CMK (cell line): ENCODE measurements around the gene BCCIP.
A peak's percentile ranks its signal among the peaks of the same experiment; 100 is the strongest.

ENCODE experiments used
- DNase-seq: peaks from one replicate; pipeline ENCODE4 v3.0.0-alpha.2; 2010; ENCODE audit warnings: low read depth

Gene BCCIP

DNA sequence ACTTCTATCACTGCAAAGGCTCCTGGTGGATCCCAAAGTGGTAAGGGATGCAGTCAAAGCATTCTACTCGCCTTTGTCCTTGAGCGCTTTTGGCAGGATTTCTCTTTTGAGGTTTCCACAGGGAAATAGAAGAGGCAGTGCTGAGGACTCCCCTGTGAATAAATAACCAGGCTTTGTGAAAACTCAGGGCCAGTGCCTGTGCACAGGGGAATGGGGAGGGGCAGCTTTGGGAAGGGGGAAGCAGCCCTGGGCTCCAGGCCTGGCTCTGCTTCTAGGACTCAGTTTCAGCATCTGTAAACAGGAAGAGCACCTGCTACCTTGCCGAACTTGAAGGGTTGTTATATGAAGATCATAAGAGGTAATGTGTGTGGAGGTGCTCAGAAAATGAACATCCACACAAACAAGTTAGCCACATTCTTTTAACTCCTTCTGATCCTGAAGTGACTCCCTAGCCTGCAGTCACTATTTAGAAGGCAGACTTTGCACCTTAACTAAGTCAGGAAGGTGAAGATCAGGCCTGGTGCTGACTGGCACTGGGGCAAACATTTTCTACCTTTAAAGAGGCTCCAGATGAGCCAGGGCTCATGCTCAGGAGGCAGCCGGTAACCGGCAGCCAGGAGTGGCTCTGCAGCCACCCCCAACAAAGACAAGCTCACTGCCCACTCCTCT is 25.2 kb upstream of the BCCIP start:
- no peak for DNase-seq

DNA sequence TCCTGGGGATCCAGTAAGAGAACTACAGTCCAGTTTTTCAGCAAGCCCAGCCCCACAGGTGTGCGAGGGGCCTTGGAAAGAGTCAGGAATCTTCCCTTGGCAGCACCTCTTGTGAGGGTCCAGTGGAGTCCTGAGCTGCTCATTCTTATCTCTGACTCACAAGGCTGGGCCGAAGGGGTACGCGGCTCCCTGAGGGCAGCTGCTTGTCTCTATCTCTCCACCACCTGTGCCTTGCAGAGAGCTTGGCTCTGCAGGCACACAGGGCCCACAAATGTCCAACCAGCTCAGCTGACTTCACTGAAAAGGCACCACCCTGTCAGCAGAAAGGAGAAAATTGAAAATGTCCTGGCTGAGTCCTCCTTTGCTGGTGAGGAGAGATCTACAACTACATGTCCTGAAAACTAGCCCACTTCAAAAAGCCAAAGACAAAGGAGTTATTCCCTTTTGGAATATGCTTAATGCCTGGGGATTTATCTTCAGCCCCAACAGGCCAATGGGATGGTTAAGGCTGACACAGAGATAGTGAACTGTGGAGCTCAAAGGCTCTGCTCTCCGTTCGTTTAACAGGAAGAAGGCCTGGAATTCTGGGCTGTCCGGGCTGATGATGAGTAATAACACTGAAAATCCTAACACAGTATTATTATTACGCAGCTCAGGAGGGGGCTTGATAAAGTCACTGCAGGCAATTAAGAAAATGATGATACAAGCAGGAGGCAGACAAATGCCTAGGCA is 23.7 kb upstream of the BCCIP start:
- DNase-seq, result no peak

DNA sequence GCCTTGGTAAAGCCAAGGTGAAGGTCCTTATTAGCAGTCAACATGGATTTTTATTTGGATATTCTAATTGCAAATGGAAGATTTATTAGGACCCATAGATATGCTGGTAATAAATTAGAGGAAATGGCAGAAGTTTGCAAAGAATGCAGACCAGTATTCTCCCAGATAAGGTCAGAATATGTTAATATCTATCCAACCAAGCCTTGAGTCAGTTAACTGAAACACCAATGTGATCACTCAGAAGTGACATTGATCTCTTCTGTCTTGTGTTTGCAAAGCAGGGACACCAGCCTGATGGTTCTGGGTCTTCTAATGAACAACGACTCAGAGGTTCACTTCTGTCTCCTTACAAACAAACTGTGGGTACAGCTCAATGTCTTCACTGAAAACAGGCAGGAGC is 21.8 kb upstream of the BCCIP start:
- DNase-seq, result no peak

DNA sequence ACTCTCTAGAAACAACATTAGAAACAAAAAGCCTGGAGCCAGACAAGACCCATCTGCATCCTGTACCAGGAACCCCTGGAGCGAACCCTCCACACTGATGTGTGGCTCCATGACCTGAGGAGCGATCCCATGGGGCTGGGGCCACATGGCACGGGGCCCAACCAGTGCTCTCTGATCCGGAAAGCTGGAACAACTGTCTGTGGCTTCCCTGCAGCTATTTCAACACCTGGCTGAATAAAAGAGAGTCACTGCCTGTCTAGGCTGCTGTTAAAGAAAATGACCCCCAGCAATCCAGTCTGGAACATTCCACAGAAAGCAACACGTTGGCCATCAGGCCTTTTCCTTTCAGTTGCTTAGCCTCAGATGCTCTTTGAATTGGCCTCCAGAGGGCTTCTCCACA is 21.2 kb upstream of the BCCIP start:
- DNase-seq, result no peak

DNA sequence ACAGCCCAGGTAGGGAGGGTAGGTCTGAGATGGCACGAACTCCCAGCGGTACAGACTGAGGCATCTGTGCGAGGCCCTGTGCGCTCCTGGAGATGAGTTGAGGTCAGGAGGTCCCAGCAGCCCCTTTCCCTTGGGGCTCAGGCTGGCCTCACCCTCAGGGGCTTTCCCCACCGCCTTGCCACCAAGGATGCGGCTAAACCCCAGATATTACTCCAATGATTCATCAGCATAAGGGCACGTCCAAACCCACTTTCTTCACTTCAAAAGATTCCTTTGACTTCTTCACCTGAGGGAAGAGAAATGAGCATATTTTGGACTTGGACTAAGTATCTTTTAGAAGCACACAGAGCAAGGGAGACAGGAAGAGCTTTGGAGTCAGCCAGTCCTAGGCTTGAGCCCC is 20.6 kb upstream of the BCCIP start:
- DNase-seq, result no peak

DNA sequence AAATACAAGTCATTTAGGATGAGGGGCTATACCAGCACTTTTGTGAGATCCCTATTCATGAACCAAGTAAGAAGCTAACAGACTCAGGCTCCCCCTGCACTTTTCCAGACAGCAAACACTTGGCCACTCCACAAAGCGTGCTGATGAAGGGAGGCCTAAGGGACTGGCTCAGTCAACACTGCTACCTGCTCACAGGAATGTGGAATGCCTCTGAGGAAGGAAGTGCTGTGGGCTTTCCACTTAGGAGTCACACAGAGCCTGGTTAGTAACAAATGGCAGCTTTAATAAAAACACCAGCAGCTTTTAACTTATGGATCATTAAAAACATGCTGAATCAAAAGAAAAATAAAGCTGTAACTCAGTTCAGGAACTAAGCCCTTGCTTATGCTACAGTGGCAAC is 15.3 kb upstream of the BCCIP start:
- no peak for DNase-seq

DNA sequence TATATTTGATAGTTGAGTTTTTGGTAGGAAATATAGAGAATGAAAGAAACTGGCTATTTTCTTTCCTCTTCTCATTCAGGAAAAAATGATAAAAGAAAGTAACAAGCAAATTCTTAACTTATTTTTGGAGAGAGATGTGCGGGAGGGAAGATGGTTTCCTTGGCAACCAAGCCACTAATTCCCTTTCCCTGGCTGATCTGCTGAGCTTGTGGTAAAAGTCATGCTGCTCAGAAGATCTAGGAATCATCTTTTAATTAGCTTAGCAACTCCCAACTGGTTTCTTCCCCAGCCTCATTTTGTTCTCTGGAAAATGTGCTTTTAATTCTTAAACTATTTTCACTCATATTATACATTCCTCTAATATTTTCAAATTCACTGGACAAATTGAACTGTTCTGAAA is 12.1 kb upstream of the BCCIP start:
- DNase-seq, result no peak

DNA sequence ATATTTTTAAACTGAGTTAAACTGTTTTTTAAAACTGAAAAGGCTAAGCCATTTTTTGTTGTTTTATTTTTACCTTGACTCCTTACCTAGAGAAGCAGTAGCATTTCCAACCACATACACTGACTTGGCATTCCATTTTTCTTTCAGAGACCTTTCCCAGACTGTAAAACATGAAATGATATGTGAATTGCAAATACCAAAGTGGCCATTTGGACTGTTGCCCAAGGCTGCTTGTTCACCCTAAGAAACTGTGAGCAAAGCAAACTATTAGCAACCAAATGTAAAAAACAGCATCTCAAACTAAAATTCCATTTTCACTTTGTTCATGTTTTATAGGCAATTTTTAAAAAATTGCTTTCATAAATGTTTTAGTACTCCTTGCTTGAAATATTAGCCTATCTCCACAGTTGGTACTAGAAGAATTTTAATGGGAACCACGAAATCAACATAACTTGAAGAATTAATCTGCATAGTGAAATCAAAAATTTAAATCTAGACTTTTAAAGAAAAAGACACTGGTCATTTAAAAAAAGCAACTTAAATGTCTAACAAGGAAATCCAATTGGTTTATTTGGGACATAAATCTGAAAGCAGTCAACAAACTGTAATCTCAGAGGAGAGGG is 11.1 kb upstream of the BCCIP start:
- DNase-seq, result no peak

DNA sequence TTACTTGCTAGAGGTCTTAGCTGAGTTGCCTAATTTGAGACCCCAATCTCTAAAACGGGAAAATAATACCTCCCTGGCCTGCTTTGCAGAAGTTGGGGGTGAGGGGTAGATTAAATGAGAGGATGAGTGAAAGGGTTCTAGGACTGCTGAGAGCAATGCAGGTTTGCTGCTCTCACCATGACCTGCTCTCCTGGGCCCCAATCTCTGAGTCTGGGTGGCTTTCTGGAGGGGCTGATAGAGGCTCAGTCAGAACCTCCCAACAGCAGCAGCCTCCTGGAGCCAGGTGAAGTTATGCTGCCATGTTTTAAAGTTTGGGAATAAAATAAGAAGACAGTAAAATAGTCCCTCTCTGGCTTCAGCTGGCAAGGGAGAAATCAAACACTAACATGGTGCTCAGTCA is 7.6 kb upstream of the BCCIP start:
- DNase-seq, result no peak

DNA sequence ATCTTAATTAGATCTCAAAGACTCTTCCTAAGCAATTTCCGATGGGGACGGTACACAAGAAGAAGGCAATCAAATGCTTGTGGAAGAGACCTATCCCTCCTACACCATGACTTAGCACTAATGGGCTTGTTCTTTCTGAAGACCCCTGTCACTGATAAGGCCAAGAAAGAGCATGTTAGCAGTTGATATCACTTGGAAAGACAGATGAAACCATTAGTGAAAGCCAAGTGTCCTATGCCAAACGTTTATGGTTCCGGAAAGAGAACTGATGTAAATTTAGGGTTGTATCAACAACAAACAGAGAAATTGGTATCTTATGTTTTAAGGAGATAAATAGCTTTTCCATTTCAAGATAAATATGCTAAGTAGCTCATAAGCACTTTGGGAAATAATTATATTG is 6.8 kb upstream of the BCCIP start:
- DNase-seq, result peak; percentile 82

DNA sequence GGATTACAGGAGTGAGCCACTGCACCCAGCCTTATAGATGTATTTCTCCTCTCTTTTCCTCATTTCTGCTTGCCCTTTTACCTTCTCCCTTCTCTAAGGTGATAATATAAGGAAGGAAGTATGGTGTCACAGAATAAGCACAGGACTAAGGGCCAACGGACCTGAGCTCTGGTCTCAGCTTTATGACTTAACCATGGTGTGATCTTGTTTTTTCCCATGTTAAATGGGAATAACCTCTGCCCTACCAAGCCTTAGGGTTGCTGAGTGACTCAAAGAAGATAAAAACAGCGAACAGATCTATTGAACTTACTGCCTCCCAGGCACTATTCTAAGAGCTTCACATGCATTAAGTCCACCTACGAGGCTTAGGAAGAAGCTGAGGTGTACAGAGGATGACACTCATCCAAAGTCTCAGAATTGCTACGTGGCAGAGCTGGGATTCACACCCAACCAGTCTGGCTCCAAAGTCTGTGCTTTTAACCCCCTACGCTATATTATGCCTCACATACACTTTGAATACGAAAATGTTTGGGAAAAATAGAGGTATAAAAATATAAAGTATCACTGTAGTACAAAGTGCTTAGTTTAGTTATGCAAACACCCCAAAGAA is 5.9 kb upstream of the BCCIP start:
- DNase-seq, result no peak

DNA sequence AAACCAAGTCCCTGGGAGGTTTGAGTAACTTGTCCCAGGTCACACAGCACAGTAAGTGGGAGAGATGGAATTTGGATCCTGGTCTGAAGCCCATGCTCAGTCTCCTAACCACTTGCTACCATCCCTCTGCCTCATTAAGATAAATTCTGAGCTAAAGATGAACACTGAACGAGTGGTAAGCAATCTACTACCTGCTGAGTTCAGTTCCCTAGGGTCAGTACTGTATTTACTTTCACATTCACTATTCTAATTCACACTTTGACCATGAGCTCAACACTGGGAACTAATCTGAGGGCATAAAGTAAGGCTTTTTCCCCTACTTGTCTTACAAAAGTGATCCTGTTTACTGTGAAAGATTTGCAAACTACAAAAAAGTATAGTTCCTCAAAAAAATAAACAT is 2.6 kb upstream of the BCCIP start:
- no peak for DNase-seq

DNA sequence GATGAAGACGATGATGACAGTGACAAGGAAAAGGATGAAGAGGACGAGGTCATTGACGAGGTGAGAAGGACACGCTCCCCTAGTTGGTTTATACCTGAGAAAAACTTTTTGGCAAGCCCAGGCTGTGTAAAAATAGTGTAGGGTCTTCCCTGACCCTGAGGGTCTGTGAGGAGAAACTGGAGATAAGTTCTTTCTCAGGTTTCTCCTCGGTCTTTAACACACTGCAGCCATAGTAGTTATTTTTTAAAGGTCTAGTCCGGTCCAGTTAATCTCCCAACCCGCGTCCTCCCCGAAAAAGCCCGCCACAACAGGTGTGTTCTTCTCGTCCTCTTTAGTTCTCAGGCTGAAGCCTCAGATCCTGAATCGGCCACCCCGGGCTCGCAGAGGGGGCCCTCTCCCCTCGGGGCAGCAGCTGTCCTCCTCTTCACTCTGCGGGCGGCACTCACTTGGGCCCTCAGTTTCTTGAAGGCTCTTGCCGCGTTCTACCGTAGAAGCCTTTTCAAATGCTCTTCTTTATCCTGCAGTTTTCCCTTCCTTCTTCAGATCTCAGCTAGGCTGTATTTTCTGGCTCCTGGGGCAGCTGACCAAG is 411 bp downstream of the BCCIP start:
- no peak for DNase-seq

DNA sequence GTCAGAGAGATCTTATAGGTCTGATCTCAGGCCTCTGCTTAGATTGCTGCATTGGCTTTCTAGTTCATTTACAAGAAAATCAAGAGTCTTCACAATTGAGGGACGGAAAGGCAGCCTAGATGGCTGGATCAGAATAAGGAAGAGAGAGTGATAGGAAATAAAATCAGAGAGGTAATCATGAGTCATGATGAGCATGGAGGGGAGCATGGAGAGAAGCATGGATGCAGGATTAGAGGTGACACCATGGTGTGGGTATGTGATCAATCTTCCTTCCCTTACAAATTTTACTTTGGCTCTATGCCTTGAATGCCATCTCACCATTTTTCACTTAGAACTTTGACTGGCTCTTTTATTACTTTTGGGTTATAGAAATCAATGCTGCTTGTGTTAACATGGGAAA is 1.4 kb downstream of the BCCIP start:
- no peak for DNase-seq

DNA sequence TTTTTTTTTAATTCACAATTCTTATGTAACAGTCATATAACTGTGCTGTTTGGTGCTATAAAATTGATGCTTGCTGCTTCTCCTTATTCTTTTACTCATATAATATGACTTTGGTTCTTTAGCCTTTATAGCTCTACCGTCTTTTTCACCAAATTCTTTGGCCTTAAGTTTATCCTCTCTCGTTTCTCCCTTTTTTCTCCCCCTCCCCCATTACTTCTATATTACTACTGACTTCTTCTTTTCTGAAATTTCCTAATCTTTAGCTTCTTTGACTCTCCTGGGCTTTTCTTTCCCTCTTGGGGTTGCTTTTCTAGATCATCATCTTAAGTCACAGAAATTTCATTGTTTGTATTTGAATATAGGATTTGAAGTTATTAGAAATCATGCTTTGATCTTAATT is 3.8 kb downstream of the BCCIP start:
- no peak for DNase-seq

DNA sequence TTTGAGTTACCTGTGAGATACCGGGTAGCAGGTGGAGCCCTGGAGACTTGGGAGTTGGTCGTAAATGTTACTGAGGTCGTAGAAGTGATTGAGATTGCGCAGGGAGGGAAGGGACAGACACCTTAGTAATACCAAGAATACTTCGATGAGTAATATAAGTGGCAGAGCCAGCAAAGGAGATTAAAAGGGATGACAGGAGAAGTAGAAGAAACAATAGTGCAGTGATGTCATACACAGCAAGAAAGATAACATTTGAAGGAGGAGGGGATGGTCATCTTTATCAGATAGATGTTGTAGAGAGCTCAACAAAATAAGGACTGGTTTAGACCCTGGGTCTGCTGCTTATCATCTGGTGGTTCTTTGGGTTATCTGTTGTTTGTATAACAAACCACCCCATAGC is 5.0 kb downstream of the BCCIP start:
- no peak for DNase-seq

DNA sequence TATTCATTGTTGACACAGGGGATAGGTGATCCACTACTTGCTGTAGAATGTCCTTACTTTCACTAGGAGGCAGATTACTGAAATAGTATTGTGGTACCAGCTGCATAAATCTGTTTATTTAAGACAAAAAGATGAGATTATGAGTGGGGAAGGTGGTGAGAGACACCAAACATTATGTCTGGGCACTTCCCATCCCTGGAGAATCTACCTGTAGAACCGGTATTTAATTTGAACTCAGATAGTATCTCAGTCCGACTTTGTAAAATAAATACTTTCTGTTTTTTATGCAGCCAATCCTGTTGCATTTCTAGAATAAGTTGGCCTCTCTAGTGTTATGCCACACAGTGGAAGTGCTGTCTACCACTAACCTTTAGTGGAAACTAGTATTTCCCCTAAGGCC is 13.4 kb downstream of the BCCIP start:
- DNase-seq, result no peak

DNA sequence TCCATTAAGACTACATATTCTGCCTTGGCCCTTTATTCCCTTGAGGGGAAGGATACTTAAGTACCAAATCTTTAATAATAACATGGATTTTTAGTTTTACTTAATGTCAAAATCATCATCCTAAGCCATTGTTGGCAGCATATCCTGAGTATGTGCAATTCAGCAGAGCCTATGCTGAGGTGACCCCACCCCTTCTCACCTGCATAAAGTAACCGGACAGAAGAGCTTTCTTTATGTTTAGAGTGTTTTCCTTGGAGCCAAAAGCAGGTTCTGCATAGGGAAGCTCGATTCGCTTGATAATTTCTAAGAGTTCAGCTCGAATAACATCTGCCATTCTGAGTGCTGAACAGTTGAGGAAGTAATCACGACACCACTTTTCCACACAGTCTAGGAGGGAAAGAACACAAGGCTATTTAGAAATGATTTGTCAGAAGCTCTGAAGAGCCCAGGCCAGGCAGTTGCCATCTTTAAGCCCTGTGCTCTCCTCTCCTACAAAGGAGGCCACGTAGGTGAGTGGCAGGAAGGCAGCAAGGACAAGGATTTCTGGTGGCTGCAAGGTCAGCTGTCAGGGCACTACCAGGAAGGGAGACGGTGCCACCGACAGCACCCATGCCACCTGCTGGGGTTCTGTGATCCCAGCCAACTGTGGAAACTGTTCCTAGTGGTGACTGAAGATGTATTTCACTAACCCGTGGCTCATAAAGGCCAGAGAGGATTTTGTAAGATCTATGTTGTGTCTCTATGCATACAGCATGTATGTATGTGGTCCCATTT is 15.6 kb downstream of the BCCIP start:
- DNase-seq, result no peak

DNA sequence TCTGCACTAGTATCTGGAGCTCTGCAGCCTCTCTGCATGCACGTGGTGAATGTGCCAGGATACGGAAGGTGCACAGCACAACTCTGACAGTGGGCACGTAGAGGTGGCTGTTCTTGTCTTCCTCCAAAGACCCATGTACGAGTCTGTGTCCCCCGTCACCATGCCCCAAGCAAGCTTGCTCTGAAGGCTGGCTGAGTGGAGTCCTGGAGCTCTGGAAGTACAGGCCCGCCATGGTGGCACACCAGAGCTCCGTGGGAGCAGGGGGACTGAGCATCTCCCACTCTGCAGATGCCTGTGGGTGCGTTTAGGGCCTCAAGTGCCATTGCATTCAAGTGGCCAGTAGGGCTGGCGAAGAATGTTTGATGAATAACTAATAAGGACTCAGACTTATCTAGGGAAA is 17.1 kb downstream of the BCCIP start:
- DNase-seq, result no peak

DNA sequence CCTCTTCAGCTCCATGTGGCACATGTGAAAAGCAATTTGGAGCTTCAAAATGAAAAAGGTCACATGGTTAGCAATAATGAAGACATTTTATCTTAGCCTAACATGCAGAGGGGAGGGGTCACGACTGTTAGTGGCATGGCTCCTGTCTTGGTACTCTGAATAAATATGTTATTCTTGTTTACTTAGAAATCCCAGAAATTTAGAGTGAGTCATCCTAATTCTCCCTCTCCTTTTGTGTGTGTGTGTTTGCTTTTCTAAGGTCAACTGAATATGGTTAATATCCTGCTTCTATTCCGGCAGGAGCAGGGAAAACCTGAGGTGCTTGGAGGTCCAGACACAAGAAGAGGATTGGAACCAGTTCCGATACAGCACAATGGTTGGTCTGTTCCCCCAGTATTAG is 17.6 kb downstream of the BCCIP start:
- no peak for DNase-seq

DNA sequence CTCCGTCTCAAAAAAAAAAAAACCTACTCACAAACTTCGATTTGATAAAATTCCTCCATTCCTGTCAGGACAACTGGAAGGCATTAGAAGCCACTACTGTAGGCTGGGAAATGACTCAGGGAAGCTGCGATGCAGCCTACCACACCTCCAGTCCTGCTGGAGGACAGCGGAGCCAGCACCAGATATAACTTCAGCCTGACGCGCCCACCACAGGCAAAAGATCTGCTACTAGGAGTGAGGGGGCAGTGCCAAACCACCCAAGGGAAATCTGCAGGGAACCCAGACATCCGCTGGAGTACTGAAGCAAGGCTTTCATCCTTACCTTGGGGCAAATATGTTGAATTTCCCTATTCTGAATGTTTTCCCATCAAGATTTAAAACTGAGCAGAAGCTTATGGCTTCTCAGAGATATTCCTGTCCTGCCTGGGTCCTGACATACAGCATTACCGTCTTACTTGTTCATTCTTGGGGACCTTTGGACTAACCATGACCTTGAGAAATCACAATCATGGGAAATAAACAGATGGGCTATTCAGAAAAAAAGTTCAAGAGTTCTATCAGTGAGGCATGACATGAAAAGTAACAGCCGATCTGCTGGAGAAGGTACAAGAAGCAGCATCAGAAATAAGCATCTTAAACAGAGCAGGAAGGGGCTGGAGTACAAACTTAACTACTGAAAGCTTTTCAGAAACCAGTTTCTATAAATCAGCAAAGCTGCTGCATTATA is 20.4 kb downstream of the BCCIP start:
- DNase-seq, result no peak
